ENCODE data around the gene ZBBX. TPM values are rescaled to one million over a fixed set of nuclear protein-coding genes. Genes with fewer than 3 reads are reported as not detected.

Gene ZBBX
- polyA plus RNA-seq, 1 of the 3 experiments (the other 2 are of a cell fraction), result 0.18 TPM

DNA sequence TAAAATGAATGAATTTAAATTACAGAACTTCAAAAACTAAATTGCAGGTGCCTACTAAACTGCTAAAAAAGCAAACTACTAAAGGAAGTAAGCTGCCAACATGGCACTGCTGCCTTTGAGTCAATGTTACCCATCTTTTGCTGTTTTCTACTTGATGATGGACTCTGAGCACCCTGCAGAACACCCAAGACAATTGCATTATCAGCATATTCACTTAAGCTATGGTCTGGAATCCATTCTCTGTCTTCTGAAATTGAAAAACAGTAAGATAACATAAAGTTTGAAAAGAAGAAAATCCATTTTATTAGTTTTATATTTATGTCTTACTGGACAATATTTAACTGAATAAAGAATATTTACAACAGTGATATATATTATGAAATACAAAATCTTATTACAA lies 91.4 kb downstream of the ZBBX start:
- Histone ChIP-seq H3K27ac (ENCODE audit: low read depth in 2 of 2, low read length in 1 of 2) (no peak overlapping the region), H3K27me3 (ENCODE audit: insufficient read depth) (no peaks in the 10 kb centered on the region), H3F3A (replicated peaks; ENCODE audit: insufficient read depth) (no peaks in the 10 kb centered on the region), H3K9me2 (no peaks in the 10 kb centered on the region), H3K9me3 (no peaks in the 10 kb centered on the region), H3K36me3 (replicated peaks in 1 of 2; ENCODE audit: control insufficient read depth in 1 of 2, insufficient read depth in 2 of 2, low read length in 1 of 2) (no peaks in the 10 kb centered on the region), H3K4me2 (no peak overlapping the region), H4K20me1 (ENCODE audit: insufficient read depth) (no peaks in the 10 kb centered on the region), H3K9ac (no peak overlapping the region), H3K79me2 (ENCODE audit: insufficient read depth) (no peaks in the 10 kb centered on the region), H2AFZ (ENCODE audit: low read depth) (no peak overlapping the region), H3K4me1 (ENCODE audit: control insufficient read depth in 1 of 2, insufficient read depth in 2 of 2, low read depth in 1 of 2, low read length in 1 of 2) (no peaks in the 10 kb centered on the region), H3K4me3 (ENCODE audit: low read depth in 2 of 2, low read length in 1 of 2) (no peak overlapping the region)
- CTCF ChIA-PET, result no interaction called here
- TF ChIP-seq EZH2phosphoT487 (IDR thresholded peaks at IDR 0.05; ENCODE audit: borderline replicate concordance, low read depth) (no peak), SIN3A (IDR thresholded peaks at IDR 0.05; ENCODE audit: borderline replicate concordance, low read depth, low read length) (no peak)
- TF ChIP-seq, protein P1, sequence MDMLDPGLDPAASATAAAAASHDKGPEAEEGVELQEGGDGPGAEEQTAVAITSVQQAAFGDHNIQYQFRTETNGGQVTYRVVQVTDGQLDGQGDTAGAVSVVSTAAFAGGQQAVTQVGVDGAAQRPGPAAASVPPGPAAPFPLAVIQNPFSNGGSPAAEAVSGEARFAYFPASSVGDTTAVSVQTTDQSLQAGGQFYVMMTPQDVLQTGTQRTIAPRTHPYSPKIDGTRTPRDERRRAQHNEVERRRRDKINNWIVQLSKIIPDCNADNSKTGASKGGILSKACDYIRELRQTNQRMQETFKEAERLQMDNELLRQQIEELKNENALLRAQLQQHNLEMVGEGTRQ (IDR thresholded peaks at IDR 0.05; ENCODE audit: borderline replicate concordance, low read depth, low read length), result no peak
- no peak for DNase-seq
- POLR2A ChIA-PET, result no interaction called here

DNA sequence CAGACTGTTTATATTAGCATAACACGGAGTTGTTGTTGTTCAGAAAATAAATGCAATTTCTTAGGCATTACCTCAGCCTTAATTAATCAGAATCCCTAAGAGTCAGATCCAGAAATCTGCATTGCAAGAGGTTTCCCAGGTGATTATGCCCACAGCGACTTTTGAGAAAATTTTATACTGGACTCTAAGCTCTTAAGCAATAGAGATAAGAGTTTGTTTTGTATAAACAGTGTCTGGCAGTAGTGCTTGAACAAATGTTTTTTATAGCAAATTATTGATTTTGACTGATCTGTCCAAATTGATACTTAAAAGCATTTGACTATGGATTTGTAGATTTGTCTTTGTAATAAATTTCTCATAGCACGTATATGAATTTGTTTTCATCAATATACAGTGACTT lies 92.8 kb downstream of the ZBBX start:
- no peaks in the 10 kb centered on the region for H3F3A ChIP-seq (replicated peaks; ENCODE audit: insufficient read depth)
- WGBS (ENCODE audit: low lambda C conversion rate), result 1% methylated on average over 3 of the region's 3 CpGs
- no peak for DNase-seq
- H3K4me2 ChIP-seq, result no peak overlapping the region
- H3K9me2 ChIP-seq, result no peaks in the 10 kb centered on the region
- no peaks in the 10 kb centered on the region for H3K9me3 ChIP-seq
- H3K79me2 ChIP-seq (ENCODE audit: insufficient read depth), result no peaks in the 10 kb centered on the region
- H3K27me3 ChIP-seq (ENCODE audit: insufficient read depth), result no peaks in the 10 kb centered on the region
- H3K4me3 ChIP-seq (ENCODE audit: low read depth in 2 of 2, low read length in 1 of 2), result no peak overlapping the region
- POLR2A ChIA-PET, result no interaction called here
- H2AFZ ChIP-seq (ENCODE audit: low read depth), result no peak overlapping the region
- H4K20me1 ChIP-seq (ENCODE audit: insufficient read depth), result no peaks in the 10 kb centered on the region
- H3K36me3 ChIP-seq (replicated peaks in 1 of 2; ENCODE audit: control insufficient read depth in 1 of 2, insufficient read depth in 2 of 2, low read length in 1 of 2), result no peaks in the 10 kb centered on the region
- H3K9ac ChIP-seq, result no peak overlapping the region
- no peaks in the 10 kb centered on the region for H3K4me1 ChIP-seq (ENCODE audit: control insufficient read depth in 1 of 2, insufficient read depth in 2 of 2, low read depth in 1 of 2, low read length in 1 of 2)
- CTCF ChIA-PET, result no interaction called here
- TF ChIP-seq, protein P1 (IDR thresholded peaks at IDR 0.05; ENCODE audit: borderline replicate concordance, low read depth, low read length), result no peak
- TF ChIP-seq, protein P2, sequence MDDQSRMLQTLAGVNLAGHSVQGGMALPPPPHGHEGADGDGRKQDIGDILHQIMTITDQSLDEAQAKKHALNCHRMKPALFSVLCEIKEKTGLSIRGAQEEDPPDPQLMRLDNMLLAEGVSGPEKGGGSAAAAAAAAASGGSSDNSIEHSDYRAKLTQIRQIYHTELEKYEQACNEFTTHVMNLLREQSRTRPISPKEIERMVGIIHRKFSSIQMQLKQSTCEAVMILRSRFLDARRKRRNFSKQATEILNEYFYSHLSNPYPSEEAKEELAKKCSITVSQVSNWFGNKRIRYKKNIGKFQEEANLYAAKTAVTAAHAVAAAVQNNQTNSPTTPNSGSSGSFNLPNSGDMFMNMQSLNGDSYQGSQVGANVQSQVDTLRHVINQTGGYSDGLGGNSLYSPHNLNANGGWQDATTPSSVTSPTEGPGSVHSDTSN (IDR thresholded peaks at IDR 0.05), result no peak
- TF ChIP-seq NRF1 (IDR thresholded peaks at IDR 0.05; ENCODE audit: low read depth, low read length) (no peak), CHD2 (IDR thresholded peaks at IDR 0.05; ENCODE audit: low read length, partially characterized antibody) (no peak), FOXJ3 (CRISPR knock-in tag; IDR thresholded peaks at IDR 0.05) (no peak), FOXM1 (IDR thresholded peaks at IDR 0.05; ENCODE audit: low read depth) (no peak), MXI1 (IDR thresholded peaks at IDR 0.05; ENCODE audit: low read depth, low read length) (no peak), MEF2A (IDR thresholded peaks at IDR 0.05; ENCODE audit: borderline replicate concordance, low read depth) (no peak)
- TF ChIP-seq, protein P3, sequence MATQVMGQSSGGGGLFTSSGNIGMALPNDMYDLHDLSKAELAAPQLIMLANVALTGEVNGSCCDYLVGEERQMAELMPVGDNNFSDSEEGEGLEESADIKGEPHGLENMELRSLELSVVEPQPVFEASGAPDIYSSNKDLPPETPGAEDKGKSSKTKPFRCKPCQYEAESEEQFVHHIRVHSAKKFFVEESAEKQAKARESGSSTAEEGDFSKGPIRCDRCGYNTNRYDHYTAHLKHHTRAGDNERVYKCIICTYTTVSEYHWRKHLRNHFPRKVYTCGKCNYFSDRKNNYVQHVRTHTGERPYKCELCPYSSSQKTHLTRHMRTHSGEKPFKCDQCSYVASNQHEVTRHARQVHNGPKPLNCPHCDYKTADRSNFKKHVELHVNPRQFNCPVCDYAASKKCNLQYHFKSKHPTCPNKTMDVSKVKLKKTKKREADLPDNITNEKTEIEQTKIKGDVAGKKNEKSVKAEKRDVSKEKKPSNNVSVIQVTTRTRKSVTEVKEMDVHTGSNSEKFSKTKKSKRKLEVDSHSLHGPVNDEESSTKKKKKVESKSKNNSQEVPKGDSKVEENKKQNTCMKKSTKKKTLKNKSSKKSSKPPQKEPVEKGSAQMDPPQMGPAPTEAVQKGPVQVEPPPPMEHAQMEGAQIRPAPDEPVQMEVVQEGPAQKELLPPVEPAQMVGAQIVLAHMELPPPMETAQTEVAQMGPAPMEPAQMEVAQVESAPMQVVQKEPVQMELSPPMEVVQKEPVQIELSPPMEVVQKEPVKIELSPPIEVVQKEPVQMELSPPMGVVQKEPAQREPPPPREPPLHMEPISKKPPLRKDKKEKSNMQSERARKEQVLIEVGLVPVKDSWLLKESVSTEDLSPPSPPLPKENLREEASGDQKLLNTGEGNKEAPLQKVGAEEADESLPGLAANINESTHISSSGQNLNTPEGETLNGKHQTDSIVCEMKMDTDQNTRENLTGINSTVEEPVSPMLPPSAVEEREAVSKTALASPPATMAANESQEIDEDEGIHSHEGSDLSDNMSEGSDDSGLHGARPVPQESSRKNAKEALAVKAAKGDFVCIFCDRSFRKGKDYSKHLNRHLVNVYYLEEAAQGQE (IDR thresholded peaks at IDR 0.05; ENCODE audit: low read depth, low read length), result no peak
- TF ChIP-seq, protein P4, sequence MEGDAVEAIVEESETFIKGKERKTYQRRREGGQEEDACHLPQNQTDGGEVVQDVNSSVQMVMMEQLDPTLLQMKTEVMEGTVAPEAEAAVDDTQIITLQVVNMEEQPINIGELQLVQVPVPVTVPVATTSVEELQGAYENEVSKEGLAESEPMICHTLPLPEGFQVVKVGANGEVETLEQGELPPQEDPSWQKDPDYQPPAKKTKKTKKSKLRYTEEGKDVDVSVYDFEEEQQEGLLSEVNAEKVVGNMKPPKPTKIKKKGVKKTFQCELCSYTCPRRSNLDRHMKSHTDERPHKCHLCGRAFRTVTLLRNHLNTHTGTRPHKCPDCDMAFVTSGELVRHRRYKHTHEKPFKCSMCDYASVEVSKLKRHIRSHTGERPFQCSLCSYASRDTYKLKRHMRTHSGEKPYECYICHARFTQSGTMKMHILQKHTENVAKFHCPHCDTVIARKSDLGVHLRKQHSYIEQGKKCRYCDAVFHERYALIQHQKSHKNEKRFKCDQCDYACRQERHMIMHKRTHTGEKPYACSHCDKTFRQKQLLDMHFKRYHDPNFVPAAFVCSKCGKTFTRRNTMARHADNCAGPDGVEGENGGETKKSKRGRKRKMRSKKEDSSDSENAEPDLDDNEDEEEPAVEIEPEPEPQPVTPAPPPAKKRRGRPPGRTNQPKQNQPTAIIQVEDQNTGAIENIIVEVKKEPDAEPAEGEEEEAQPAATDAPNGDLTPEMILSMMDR (IDR thresholded peaks at IDR 0.05), result no peak
- TF ChIP-seq, protein P5, sequence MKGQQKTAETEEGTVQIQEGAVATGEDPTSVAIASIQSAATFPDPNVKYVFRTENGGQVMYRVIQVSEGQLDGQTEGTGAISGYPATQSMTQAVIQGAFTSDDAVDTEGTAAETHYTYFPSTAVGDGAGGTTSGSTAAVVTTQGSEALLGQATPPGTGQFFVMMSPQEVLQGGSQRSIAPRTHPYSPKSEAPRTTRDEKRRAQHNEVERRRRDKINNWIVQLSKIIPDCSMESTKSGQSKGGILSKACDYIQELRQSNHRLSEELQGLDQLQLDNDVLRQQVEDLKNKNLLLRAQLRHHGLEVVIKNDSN (IDR thresholded peaks at IDR 0.05; ENCODE audit: borderline replicate concordance, low read depth), result no peak
- no peak overlapping the region for H3K27ac ChIP-seq (ENCODE audit: low read depth in 2 of 2, low read length in 1 of 2)
